HL-60/S4 treated with retinoic acid at 250 ng/mL for 4 days and 3 days (cell line): ENCODE results near the gene STX4.

ENCODE experiments used
- in situ Hi-C: fragments of 300-500 bp; cut with MboI; formaldehyde crosslinking; loops from 2 replicates; pipeline ENCODE4 v1.7.0; 2022; ENCODE audit warnings: low sequenced_read_pairs

STX4 gene

DNA sequence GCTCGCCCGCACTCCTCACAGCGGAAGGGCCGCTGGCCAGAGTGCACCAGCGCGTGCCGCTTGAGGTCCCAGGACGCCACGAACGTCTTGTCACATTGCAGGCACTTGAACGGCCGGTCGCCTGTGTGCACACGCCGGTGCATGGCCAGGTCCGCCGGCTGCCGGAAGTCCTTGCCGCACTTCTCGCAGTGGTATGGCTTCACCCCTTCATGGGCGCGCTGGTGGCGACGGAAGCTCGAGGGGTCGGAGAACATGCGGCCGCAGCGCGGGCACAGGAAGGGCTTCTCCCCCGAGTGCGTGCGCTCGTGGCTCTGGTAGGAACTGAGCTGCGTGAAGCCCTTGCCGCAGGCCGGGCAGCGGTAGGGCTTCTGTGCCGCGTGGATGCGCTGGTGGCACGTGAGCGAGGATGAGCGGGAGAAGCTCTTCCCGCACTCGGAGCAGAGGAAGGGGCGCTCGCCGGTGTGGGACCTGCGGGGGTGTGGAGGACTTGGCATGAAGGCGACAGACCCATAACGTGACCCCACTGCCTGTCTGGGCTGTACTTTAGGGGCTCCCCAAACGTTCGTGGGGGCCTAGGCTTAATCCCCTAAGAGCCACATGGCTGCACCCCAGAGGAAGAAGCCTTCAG, 28.6 kb downstream of the STX4 start:
- in situ Hi-C loops = no loop called here

DNA sequence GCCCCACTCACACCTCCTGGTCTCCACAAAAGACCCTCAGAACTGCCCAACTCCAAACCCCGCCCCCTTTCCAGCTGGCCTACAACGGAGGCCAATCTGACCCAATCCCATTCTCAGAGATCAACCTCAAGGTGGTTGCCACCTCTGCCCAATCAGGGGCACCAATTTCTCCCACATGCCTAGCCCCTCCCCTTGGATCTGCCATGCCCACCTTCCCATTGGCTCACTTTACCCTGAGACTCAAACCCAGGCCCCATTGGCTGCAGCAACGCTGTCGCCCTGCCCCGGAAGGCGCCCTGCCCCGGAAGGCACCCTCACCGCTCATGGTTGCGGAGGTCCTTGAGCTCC, 30.1 kb downstream of the STX4 start:
- in situ Hi-C loops = no loop called here

DNA sequence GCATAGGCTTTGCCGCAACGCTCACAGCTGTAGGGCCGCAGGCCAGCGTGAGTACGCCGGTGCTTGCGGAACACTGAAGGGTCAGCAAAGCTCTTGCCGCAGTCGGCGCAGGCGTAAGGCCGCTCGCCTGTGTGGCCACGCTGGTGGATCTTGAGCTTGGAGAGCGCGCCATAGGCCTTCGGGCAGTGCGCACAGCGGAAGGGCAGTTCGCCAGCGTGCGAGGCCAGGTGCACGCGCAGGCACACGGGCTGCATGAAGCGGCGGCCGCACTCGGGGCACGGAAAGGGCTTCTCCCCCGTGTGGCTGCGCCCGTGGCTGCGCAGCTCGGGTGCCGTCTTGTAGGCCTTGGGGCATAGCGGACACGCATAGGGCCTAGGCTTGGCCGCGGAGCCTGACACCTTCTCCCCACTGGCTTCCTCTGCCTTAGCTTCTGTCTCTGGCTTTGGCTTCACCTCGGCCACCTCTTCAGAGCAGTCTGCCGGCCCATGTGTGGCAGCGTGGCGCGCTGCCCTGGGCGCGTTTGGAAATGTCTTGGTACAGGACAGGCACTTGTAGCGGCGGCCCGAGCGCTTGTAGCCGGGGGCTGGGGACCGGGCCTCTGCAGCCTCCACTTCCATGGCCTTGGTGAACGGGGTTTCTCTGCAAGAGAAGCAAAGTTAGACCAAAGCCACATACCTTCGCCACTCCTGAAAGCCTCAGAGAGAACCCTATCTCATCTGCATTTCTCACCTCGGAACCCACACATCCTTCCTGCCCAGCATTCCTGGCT, 30.7 kb downstream of the STX4 start:
- in situ Hi-C loops = no loop called here

DNA sequence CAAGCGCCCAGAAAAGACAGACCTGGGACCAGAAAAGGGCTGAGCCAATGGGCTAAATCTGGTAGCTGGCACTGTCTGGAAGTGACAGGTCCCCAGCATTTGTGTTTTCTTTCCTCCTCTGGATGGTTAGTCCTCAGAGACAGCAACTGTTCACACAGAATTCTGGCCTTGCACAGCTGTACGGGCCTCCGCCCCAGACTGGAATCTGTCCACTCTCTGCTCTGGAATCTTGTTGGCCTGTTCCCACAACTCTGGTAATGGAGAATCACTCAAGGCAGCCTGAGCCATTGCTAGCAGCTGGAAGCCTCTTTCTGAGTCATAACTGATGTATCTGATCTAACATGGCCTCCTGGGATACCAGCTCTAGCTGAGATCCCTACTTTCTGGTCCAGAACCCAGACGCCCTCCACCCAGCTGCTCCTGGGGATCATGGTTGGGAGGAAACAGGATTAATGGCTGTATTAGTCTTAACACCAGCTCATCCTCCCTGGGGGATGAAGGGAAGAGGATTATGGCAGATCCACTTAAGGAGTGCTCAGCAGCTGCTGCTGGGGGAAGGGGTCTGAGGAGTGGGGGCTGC, 31.6 kb downstream of the STX4 start:
- in situ Hi-C loops = no loop called here

DNA sequence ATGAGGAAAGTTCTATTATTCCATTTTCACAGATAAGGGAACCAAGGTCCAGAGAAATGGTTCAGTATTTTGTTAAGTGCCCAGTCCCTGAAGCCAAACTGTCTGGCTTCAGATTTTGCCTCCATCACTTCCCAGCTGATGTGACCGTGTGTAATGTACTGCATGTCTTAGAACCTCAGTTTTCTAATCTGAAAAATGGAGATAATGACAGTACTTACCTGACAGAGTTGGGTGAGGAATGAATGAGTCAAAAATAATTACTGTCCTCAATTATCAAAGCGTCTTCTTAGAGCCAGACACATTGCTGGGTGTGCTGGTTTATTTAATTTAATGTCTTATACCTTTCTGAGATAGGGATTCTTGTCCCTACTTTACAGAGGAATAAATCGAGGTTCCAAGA, 34.0 kb downstream of the STX4 start:
- in situ Hi-C loops = no loop called here

DNA sequence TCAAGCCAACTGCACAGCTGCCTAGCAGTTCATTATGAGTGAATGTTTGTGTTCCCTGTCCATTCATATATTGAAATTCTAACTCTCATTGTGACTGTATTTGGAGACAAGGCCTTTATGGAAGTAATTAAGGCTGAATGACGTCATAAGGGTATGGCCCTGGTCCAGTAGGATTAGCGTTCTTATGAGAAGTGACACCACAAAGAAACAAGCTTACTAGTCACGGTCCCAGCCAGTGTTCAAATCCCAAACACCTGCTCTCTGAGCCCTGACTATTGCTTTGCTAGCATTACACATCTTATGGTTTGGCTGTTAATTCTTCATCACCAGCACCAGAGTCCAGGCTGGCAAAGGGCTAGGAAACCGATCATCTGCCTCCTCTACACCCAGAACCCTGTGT, 38.5 kb downstream of the STX4 start:
- in situ Hi-C loops = loop anchor here (10.0 kb wide), 1 partner anchor 383 kb away; the partner anchor contains the start of gene ARMC5

DNA sequence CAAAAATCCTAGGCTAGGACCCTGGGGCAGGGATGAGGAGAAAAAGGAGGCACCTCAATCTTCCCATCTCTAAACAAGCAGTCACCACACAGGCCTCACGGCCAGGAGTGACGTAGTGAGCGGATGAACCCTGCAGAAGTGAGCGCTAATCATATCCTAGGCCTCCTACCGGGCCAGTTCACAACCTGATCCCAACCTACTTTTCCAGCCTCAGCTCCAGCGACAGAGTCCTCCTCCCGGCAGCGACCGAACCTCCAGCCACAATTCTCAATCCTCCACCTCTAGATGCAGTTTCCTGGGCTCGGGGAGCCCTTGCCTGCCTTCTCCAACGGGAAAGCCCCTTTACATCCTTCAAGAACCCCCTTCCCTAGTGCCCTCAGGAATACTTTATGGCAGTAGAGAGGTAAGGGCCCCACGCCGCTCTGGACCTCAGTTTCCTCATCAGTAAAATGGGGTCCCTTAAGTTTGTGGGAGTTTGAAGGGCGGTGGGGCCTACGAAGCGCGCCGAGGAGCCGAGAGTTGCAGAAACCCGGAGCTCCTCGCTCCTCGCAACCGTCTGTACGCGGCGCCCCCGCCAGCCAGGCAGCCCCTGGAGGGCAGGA, 39.3 kb downstream of the STX4 start:
- in situ Hi-C loops = loop anchor here (10.0 kb wide), 1 partner anchor 382 kb away; the partner anchor contains the start of gene ARMC5

DNA sequence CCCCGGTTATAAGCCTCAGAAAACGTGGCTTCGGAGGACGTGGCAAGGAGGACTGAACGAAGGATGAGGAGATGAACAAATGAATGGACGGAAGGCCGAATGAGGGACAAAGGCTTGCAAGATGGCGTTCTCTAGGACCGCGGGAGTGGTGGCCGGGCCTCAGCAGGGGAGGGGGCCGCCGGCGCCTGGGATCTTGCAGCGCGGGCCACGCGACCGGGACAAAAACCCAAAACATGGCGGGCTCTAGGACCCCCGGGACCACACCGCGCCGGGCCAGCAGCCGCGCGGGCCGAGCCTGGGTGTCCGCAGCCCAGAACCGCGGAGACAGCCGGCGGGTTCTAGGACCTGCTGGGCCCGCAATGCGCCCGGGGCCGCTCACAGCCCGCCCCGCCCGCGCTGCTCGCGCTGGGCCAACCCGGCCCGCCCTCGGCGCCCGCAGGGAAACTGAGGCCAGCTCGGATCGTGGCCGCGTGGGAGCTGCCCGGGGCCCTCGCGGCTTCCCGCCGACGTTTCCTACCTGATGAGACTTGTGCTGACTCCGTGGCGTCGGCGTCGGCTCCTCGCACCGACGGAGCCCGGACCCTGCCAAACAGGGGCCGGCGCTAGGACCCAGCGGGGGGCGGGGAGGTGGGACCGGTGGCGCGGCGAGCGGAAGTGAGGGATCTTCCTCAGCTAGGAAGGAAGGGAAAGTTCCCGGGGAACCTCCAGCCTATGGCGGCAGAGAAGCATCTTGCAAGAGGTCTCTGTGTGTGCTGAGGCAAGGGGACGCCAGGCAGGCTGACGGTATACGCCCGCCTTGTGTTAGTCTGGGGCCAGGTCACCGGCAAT, 40.0 kb downstream of the STX4 start:
- in situ Hi-C loops = loop anchor here (10.0 kb wide), 1 partner anchor 381 kb away; the partner anchor contains the start of gene ARMC5

DNA sequence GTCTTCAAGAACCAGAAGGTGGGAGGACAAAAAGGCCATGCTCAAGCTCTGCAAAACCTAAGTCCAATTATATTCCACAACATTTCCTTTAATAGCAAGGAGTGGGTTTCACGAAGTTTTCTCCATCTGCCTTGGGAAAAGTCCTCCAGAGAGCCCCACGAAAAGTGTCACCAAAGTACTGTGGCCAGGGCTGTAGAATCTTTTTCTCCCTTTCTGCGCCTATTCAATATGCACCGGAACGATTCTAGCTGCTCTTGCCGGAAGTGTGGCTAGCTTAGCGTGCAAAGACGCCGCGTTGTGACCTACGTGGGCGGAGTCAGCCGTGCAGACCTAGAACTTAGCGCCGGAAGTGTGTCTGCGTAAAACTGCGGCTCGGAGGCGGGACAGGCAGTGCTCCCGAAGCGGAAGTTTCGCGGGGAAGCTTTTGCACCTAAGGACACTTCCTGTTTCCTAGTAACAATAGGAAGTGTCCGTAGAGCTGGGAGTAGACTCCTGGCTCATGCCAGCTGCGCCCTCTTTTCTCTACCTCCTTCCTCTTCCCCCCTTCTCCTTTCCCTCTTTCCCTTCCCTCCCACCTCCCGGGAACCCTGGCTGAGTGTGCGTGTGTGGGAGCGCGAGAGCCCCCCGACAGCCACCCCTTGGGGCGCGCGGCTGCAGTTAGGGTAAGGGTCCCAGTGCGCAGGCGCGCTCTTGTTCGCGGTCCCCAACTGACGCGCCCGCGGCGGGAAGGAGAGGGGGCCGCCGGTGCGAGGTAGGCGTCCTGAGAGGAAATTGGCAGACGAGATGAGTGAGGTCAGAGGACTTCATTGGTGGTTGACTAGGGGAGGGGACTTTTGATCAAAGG, 40.8 kb downstream of the STX4 start, which contains the start of the genes ZNF646 and ZNF668:
Gene ZNF646 (plus strand): TSS at position 453 of the 844 bp plus-strand sequence. CDS start 1,903 bp downstream, outside the sequence.
Gene ZNF668 (minus strand): TSS at position 271 of the 844 bp plus-strand sequence. CDS start 9,781 bp downstream, outside the sequence.
- in situ Hi-C loops = loop anchor here (10.0 kb wide), 1 partner anchor 381 kb away; the partner anchor contains the start of gene ARMC5

DNA sequence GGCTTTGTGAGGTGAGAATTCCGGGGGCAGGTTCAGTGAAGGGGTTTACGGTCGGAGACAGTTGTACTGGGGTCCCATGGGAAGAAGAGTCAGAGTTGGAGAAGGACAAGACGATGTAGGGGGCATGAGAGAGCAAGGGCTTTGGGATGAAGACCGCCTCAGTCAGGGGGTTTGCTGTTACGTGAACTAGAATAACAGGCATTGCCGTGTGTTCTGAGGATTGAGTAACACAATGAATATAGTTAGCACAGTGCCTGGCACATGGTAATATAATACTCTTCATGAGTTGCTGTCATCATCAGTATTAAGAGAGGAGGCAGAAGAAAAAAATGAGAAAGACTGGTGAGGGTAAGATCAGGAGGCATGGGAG, 41.4 kb downstream of the STX4 start:
- in situ Hi-C loops = loop anchor here (10.0 to 25.0 kb wide), 2 partner anchors 380 to 788 kb away; partner anchors contain the start of genes ARMC5 and ZNF267

DNA sequence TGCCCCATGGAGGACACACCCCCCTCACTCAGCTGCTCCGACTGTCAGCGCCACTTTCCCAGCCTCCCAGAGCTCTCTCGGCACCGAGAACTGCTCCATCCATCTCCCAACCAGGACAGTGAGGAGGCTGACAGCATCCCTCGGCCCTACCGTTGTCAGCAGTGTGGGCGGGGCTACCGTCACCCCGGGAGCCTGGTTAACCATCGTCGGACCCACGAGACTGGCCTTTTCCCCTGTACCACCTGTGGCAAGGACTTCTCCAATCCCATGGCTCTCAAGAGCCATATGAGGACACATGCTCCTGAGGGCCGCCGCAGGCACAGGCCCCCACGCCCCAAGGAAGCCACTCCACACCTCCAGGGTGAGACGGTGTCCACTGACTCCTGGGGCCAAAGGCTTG, 43.0 kb downstream of the STX4 start:
- in situ Hi-C loops = loop anchor here (10.0 to 25.0 kb wide), 2 partner anchors 378 to 786 kb away; partner anchors contain the start of genes ARMC5 and ZNF267

DNA sequence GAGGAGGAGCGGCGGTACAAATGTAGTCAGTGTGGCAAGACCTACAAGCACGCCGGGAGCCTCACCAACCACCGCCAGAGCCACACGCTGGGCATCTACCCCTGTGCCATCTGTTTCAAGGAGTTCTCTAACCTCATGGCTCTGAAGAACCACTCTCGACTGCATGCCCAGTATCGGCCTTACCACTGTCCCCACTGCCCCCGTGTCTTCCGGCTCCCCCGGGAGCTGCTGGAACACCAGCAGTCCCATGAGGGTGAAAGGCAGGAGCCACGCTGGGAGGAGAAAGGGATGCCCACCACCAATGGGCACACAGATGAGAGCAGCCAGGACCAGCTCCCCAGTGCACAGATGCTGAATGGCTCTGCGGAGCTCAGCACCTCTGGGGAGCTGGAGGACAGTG, 43.7 kb downstream of the STX4 start:
- in situ Hi-C loops = loop anchor here (10.0 to 25.0 kb wide), 2 partner anchors 378 to 785 kb away; partner anchors contain the start of genes ARMC5 and ZNF267

DNA sequence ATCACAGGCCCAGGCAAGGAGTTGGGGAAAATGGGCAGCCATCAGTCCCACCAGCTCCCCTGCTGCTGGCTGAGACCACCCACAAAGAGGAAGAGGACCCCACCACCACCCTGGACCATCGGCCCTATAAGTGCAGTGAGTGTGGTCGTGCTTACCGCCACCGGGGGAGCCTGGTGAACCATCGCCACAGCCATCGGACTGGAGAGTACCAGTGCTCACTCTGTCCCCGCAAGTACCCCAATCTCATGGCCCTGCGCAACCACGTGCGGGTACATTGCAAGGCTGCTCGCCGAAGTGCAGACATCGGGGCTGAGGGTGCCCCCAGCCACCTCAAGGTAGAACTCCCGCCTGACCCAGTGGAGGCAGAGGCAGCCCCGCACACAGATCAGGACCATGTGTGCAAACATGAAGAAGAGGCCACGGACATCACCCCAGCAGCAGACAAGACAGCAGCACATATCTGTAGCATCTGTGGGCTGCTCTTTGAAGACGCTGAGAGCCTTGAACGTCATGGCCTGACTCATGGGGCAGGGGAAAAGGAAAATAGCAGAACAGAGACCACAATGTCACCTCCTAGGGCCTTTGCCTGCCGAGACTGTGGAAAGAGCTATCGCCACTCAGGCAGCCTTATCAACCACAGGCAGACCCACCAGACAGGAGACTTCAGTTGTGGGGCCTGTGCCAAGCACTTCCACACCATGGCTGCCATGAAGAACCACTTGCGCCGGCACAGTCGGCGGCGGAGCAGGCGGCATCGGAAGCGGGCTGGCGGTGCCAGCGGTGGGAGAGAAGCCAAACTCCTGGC, 44.4 kb downstream of the STX4 start:
- in situ Hi-C loops = loop anchor here (10.0 to 25.0 kb wide), 2 partner anchors 377 to 785 kb away; partner anchors contain the start of genes ARMC5 and ZNF267

DNA sequence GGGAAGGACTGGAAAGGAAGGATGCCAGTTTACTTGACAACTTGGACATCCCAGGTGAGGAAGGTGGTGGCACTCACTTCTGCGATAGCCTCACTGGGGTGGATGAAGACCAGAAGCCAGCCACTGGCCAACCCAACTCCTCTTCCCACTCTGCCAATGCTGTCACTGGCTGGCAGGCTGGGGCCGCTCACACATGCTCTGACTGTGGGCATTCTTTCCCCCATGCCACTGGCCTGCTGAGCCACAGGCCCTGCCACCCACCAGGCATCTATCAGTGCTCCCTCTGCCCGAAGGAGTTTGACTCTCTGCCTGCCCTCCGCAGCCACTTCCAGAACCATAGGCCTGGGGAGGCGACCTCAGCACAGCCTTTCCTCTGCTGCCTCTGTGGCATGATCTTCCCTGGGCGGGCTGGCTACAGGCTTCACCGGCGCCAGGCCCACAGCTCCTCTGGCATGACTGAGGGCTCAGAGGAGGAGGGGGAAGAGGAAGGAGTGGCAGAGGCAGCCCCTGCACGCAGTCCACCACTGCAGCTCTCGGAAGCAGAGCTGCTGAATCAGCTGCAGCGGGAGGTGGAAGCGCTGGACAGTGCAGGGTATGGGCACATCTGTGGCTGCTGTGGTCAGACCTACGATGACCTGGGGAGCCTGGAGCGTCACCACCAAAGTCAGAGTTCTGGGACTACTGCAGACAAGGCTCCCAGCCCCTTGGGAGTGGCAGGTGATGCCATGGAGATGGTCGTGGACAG, 45.4 kb downstream of the STX4 start:
- in situ Hi-C loops = loop anchor here (10.0 to 25.0 kb wide), 2 partner anchors 376 to 784 kb away; partner anchors contain the start of genes ARMC5 and ZNF267

DNA sequence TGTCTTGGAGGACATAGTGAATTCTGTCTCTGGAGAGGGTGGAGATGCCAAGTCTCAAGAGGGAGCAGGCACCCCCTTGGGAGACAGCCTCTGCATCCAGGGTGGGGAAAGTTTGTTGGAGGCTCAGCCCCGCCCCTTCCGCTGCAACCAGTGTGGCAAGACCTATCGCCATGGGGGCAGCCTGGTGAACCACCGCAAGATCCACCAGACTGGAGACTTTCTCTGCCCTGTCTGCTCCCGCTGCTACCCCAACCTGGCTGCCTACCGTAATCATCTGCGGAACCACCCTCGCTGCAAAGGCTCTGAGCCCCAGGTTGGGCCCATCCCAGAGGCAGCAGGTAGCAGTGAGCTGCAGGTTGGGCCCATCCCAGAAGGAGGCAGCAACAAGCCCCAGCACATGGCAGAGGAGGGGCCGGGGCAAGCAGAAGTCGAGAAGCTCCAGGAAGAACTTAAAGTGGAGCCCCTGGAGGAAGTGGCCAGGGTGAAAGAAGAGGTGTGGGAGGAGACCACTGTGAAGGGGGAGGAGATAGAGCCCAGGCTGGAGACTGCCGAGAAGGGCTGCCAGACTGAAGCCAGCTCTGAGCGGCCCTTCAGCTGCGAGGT, 46.1 kb downstream of the STX4 start:
- in situ Hi-C loops = loop anchor here (10.0 to 25.0 kb wide), 2 partner anchors 375 to 783 kb away; partner anchors contain the start of genes ARMC5 and ZNF267

DNA sequence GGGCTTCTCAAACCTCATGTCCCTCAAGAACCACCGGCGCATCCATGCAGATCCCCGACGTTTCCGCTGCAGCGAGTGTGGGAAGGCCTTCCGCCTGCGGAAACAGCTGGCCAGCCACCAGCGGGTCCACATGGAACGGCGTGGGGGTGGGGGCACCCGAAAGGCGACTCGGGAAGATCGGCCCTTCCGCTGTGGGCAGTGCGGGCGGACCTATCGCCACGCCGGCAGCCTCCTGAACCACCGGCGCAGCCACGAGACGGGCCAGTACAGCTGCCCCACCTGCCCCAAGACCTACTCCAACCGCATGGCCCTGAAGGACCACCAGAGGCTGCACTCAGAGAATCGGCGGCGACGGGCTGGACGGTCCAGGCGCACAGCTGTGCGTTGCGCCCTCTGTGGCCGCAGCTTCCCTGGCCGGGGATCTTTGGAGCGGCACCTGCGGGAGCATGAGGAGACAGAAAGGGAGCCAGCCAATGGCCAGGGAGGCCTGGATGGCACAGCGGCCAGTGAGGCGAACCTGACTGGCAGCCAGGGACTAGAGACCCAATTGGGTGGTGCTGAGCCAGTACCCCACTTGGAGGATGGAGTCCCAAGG, 46.8 kb downstream of the STX4 start:
- in situ Hi-C loops = loop anchor here (25.0 kb wide), 1 partner anchor 782 kb away; the partner anchor contains the start of gene ZNF267
